ENCODE results near the gene PAFAH1B2.

DNA sequence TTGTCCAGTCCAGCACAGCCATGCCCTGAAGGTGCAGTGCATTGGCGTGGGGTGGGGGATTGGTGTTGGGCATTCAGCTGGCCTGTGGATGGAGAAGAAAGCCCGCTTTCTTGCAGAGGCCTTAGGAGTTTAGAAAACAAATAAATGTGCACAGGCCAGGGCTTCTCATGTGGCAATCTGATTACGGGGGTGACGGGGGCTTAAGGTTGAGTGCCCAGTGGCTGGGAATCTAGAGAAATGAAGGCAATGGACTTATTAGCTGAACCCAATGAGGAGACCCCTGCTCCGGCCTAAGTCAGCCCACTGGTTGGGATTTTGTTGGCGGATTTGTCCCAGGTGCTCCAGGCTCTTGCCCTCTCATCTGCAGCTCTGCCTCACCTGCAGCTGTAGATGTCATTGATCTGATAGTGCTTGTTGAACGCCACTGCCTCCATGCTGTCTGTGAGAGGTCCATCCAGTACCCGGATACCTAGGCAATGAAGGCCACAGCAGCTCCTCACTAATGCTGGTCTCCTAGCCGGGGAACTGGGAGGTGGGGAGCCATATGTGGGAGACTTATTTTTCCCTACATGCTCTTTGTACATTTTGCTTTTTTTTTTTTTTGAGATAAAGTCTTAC, 81.6 kb downstream of the PAFAH1B2 start:
- TF ChIP-seq, protein P1, sequence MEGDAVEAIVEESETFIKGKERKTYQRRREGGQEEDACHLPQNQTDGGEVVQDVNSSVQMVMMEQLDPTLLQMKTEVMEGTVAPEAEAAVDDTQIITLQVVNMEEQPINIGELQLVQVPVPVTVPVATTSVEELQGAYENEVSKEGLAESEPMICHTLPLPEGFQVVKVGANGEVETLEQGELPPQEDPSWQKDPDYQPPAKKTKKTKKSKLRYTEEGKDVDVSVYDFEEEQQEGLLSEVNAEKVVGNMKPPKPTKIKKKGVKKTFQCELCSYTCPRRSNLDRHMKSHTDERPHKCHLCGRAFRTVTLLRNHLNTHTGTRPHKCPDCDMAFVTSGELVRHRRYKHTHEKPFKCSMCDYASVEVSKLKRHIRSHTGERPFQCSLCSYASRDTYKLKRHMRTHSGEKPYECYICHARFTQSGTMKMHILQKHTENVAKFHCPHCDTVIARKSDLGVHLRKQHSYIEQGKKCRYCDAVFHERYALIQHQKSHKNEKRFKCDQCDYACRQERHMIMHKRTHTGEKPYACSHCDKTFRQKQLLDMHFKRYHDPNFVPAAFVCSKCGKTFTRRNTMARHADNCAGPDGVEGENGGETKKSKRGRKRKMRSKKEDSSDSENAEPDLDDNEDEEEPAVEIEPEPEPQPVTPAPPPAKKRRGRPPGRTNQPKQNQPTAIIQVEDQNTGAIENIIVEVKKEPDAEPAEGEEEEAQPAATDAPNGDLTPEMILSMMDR (IDR thresholded peaks at IDR 0.05; ENCODE audit: insufficient read depth, low read length, poor library complexity, severe bottlenecking), result no peak
- TF ChIP-seq EZH2phosphoT487 (conservative IDR thresholded peaks at IDR 0.05; ENCODE audit: low read length), result no peak

Measured in SU-DHL-6 (cell line).